AG09309 (cell line): ENCODE measurements around the gene ARHGAP26.

Experiments used
- DNase-seq: peaks from one replicate; pipeline ENCODE4 v3.0.0-alpha.2; 2010; ENCODE audit warnings: low read depth
- H3K4me3 ChIP-seq: 2 replicates; pipeline ENCODE4 v1.5.1; 2011; ENCODE audit warnings: mild to moderate bottlenecking, low read depth, low read length, moderate library complexity; ENCODE audit not compliant: control insufficient read depth
- CTCF ChIP-seq: IDR thresholded peaks from 2 replicates; pipeline ENCODE4 v1.5.1; 2011; ENCODE audit warnings: mild to moderate bottlenecking, low read depth, low read length, inconsistent platforms; ENCODE audit not compliant: insufficient read depth, control insufficient read depth; ENCODE audit errors: missing control alignments

The ARHGAP26 gene

GRCh38 chr5:142725231-142726187 is 44.7 kb upstream of the ARHGAP26 start:
- no peak for DNase-seq
- TF ChIP-seq CTCF = no peak
- H3K4me3 ChIP-seq = no peak overlapping the region

- TF ChIP-seq CTCF = no peak
- no peak overlapping the region for H3K4me3 ChIP-seq
- DNase-seq = peak; percentile 80
Measured at GRCh38 chr5:142726188-142726731, 43.9 kb upstream of the ARHGAP26 start.

- H3K4me3 ChIP-seq = no peak overlapping the region
- no peak for TF ChIP-seq CTCF
- no peak for DNase-seq
Measured at GRCh38 chr5:142727735-142728047, 42.5 kb upstream of the ARHGAP26 start.

- no peak for DNase-seq
- no peak for TF ChIP-seq CTCF
- H3K4me3 ChIP-seq = no peak overlapping the region
Measured at GRCh38 chr5:142735323-142736246, 34.6 kb upstream of the ARHGAP26 start.

GRCh38 chr5:142736247-142736632 is 33.9 kb upstream of the ARHGAP26 start:
- no peak overlapping the region for H3K4me3 ChIP-seq
- no peak for TF ChIP-seq CTCF
- no peak for DNase-seq

GRCh38 chr5:142737179-142737578 is 33.0 kb upstream of the ARHGAP26 start:
- DNase-seq = no peak
- H3K4me3 ChIP-seq = no peak overlapping the region
- TF ChIP-seq CTCF = no peak
